Right lobe of liver (tissue), 4 donors: ENCODE results near the gene GRM8.

ENCODE experiments used
- POLR2A ChIP-seq: fragments of 450-650 bp; IDR thresholded peaks from one replicate; pipeline ENCODE4 v1.6.1; 2017; ENCODE audit warnings: antibody characterized with exemption, mild to moderate bottlenecking
- TF ChIP-seq, protein P1 (sequence below), 4 donors: fragments of 200-600 bp in 3 of 4; fragments of 450-650 bp in 1 of 4; IDR thresholded peaks; one replicate each; pipeline versions ENCODE4 v1.5.1 to v1.8.0; 2016 to 2022; ENCODE audit warnings: antibody characterized with exemption in 4 of 4, mild to moderate bottlenecking in 2 of 4
- donor health status: DM: no; HTN: no; CAD: no.
- donor health status: DM: no; HTN: no; CAD: no.
- donor health status: DM: no; HTN: yes; CAD: no.

DNA sequence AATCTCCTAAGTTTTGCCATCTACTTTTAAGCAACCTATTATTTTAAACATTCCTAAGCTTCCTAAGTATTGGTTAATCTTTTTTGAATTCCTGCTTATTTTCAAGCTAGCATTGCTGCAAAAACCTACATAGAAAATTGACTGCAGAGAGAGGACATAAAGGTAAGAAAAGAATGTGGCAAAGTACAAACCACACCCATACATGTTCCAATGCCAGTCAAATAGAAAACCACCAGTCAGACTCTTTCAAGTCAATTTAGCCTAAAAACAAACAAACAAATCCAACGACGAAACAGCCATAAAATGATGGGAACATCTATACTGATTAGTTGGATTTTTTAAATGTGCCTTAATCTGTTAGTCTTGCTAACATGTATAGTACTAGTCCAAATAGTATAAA is 804.8 kb downstream of the GRM8 start:
- TF ChIP-seq, protein P1, sequence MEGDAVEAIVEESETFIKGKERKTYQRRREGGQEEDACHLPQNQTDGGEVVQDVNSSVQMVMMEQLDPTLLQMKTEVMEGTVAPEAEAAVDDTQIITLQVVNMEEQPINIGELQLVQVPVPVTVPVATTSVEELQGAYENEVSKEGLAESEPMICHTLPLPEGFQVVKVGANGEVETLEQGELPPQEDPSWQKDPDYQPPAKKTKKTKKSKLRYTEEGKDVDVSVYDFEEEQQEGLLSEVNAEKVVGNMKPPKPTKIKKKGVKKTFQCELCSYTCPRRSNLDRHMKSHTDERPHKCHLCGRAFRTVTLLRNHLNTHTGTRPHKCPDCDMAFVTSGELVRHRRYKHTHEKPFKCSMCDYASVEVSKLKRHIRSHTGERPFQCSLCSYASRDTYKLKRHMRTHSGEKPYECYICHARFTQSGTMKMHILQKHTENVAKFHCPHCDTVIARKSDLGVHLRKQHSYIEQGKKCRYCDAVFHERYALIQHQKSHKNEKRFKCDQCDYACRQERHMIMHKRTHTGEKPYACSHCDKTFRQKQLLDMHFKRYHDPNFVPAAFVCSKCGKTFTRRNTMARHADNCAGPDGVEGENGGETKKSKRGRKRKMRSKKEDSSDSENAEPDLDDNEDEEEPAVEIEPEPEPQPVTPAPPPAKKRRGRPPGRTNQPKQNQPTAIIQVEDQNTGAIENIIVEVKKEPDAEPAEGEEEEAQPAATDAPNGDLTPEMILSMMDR (IDR thresholded peaks at IDR 0.05): no peak
- no peak for TF ChIP-seq POLR2A
